Large intestine (tissue), 12 donors: ENCODE measurements around the gene ATP13A3. TPM values are rescaled to one million over a fixed set of nuclear protein-coding genes. Genes with fewer than 3 reads are reported as not detected.
A peak's percentile ranks its signal among the peaks of the same experiment; 100 is the strongest.
"Not testable (repeated sequence)": the region's sequence is repeated elsewhere in the genome, so short reads cannot be mapped to it uniquely, and the experiment has no call there.

Experiments used
- DNase-seq, 2 donors: peaks; one replicate each; pipeline versions ENCODE4 v3.0.0 to v3.0.0-alpha.2; 2013
- H3K27ac ChIP-seq: one replicate; pipeline ENCODE4 v1.5.1; 2013; ENCODE audit warnings: low read length
- H3K27me3 ChIP-seq: 2 replicates; pipeline ENCODE4 v1.6.1; 2013; ENCODE audit warnings: low read length; ENCODE audit not compliant: control insufficient read depth, insufficient read depth
- H3K36me3 ChIP-seq: 2 replicates; pipeline ENCODE4 v1.6.1; 2013; ENCODE audit warnings: low read length; ENCODE audit not compliant: control insufficient read depth, insufficient read depth
- H3K4me1 ChIP-seq: one replicate; pipeline ENCODE4 v1.6.1; 2013; ENCODE audit warnings: low read length; ENCODE audit not compliant: control insufficient read depth, insufficient read depth
- H3K4me3 ChIP-seq: one replicate; pipeline ENCODE4 v1.5.1; 2013; ENCODE audit warnings: low read length
- H3K9me3 ChIP-seq: one replicate; pipeline ENCODE4 v1.6.1; 2013; ENCODE audit warnings: mild to moderate bottlenecking, low read depth, low read length, moderate library complexity; ENCODE audit not compliant: control insufficient read depth
- WGBS: methylation state at CpG from one replicate; pipeline ENCODE4 v1.1.5; 2013; ENCODE audit warnings: low lambda C conversion rate; ENCODE audit not compliant: insufficient coverage; 5-methylcytosine and 5-hydroxymethylcytosine counted together
- long read RNA-seq, 11 donors: transcript quantifications; one replicate each; lab custom pipeline, GENCODE V29; 2026
- polyA plus RNA-seq: library from polyadenylated mRNA; unstranded; fragments of 120-200 nt; gene quantifications from one replicate; pipeline ENCODE4 v1.2.1, GENCODE V29; 2013

The ATP13A3 gene
- 64.6 TPM for polyA plus RNA-seq
- long read RNA-seq, donor 1, full-length matches to known transcripts: 1 of 1 reads
- long read RNA-seq, donor 1, partial matches to known transcripts: 0 of 1 reads
- long read RNA-seq, donor 1, other reads (novel, unspliced or antisense): 0 of 1 reads
- long read RNA-seq, donor 2: 0 reads
- long read RNA-seq, donor 3: 0 reads
- long read RNA-seq, donor 4: 0 reads
- long read RNA-seq, donor 5: 0 reads
- long read RNA-seq, donor 6, partial matches to known transcripts: 0 of 1 reads
- long read RNA-seq, donor 6, other reads (novel, unspliced or antisense): 0 of 1 reads
- long read RNA-seq, donor 7, partial matches to known transcripts: 0 of 3 reads
- long read RNA-seq, donor 7, other reads (novel, unspliced or antisense): 0 of 3 reads
- long read RNA-seq, donor 8, full-length matches to known transcripts: 2 of 2 reads
- long read RNA-seq, donor 8, partial matches to known transcripts: 0 of 2 reads
- long read RNA-seq, donor 8, other reads (novel, unspliced or antisense): 0 of 2 reads
- long read RNA-seq, donor 9: 0 reads
- long read RNA-seq, donor 10: 0 reads
- long read RNA-seq, donor 11, full-length matches to known transcripts: 1 of 1 reads
- long read RNA-seq, donor 11, partial matches to known transcripts: 0 of 1 reads
- long read RNA-seq, donor 11, other reads (novel, unspliced or antisense): 0 of 1 reads

GRCh38 chr3:194486540-194487288, at the start of gene ATP13A3:
ATP13A3 (minus strand) TSS chr3:194487002; CDS start chr3:194462190, 24,812 bp downstream.
- no CpG with 5 or more reads among the region's 99 CpGs for WGBS
- H3K4me3 ChIP-seq: peak within 1 kb of the TSS; percentile 73
- no peaks in the 10 kb centered on the region for H3K9me3 ChIP-seq
- H3K36me3 ChIP-seq: no peaks in the 10 kb centered on the region
- peak within 1 kb of the TSS; percentile 80 for H3K27ac ChIP-seq
- H3K4me1 ChIP-seq: peaks cover 2% of the 10 kb centered on the region
- DNase-seq: peak; percentile 90 to 91
- no peaks in the 10 kb centered on the region for H3K27me3 ChIP-seq

GRCh38 chr3:194535199-194535598, 48.4 kb upstream of the ATP13A3 start:
- not testable (repeated sequence) for H3K27ac ChIP-seq, DNase-seq, H3K9me3 ChIP-seq, H3K4me3 ChIP-seq, H3K27me3 ChIP-seq, H3K36me3 ChIP-seq
- 93% methylated on average over 2 of the region's 10 CpGs for WGBS
- H3K4me1 ChIP-seq: peaks cover 24% of the 10 kb centered on the region

- 100% methylated on average over 1 of the region's 3 CpGs for WGBS
- H3K4me3 ChIP-seq: no peak overlapping the region
- H3K4me1 ChIP-seq: peaks cover 24% of the 10 kb centered on the region
- no peak for DNase-seq
- no peaks in the 10 kb centered on the region for H3K9me3 ChIP-seq
- no peak overlapping the region for H3K27ac ChIP-seq
- H3K36me3 ChIP-seq: no peaks in the 10 kb centered on the region
- no peaks in the 10 kb centered on the region for H3K27me3 ChIP-seq
Measured at GRCh38 chr3:194534243-194534642, 47.4 kb upstream of the ATP13A3 start.

GRCh38 chr3:194532591-194532990, 45.8 kb upstream of the ATP13A3 start:
- H3K27me3 ChIP-seq: no peaks in the 10 kb centered on the region
- no peaks in the 10 kb centered on the region for H3K36me3 ChIP-seq
- no peak for DNase-seq
- no CpG with 5 or more reads among the region's 4 CpGs for WGBS
- no peak overlapping the region for H3K4me3 ChIP-seq
- H3K9me3 ChIP-seq: no peaks in the 10 kb centered on the region
- H3K27ac ChIP-seq: no peak overlapping the region
- H3K4me1 ChIP-seq: peaks cover 19% of the 10 kb centered on the region

GRCh38 chr3:194527726-194528125, 40.9 kb upstream of the ATP13A3 start:
- no peak for DNase-seq
- Histone ChIP-seq H3K27me3 (no peaks in the 10 kb centered on the region), H3K27ac (no peak overlapping the region), H3K4me1 (no peaks in the 10 kb centered on the region), H3K36me3 (no peaks in the 10 kb centered on the region), H3K9me3 (no peaks in the 10 kb centered on the region), H3K4me3 (no peak overlapping the region)
- 100% methylated on average over 1 of the region's 2 CpGs for WGBS

- Histone ChIP-seq H3K9me3 (no peaks in the 10 kb centered on the region), H3K27me3 (no peaks in the 10 kb centered on the region), H3K4me3 (no peak overlapping the region), H3K27ac (no peak overlapping the region), H3K36me3 (no peaks in the 10 kb centered on the region), H3K4me1 (no peaks in the 10 kb centered on the region)
- DNase-seq: no peak
- WGBS: no CpG with 5 or more reads among the region's 4 CpGs
Measured at GRCh38 chr3:194526164-194526563, 39.4 kb upstream of the ATP13A3 start.

- Histone ChIP-seq H3K4me3 (no peak overlapping the region), H3K27me3 (no peaks in the 10 kb centered on the region), H3K36me3 (no peaks in the 10 kb centered on the region), H3K4me1 (peaks cover 8% of the 10 kb centered on the region), H3K27ac (no peak overlapping the region), H3K9me3 (no peaks in the 10 kb centered on the region)
- no peak for DNase-seq
- no CpG with 5 or more reads among the region's 4 CpGs for WGBS
Measured at GRCh38 chr3:194522579-194523046, 35.8 kb upstream of the ATP13A3 start.

GRCh38 chr3:194521510-194522260, 34.9 kb upstream of the ATP13A3 start:
- Histone ChIP-seq H3K27ac (peak overlapping the region; percentile 59), H3K9me3 (no peaks in the 10 kb centered on the region), H3K36me3 (no peaks in the 10 kb centered on the region), H3K27me3 (no peaks in the 10 kb centered on the region), H3K4me1 (peaks cover 14% of the 10 kb centered on the region), H3K4me3 (no peak overlapping the region)
- DNase-seq: no peak
- WGBS: no CpG with 5 or more reads among the region's 2 CpGs

GRCh38 chr3:194520682-194521162, 33.9 kb upstream of the ATP13A3 start:
- not testable (repeated sequence) for H3K27me3 ChIP-seq, H3K36me3 ChIP-seq, H3K9me3 ChIP-seq, H3K4me3 ChIP-seq
- no CpG with 5 or more reads among the region's 8 CpGs for WGBS
- Histone ChIP-seq H3K4me1 (peaks cover 17% of the 10 kb centered on the region), H3K27ac (peak overlapping the region; percentile 59)
- peak; percentile 33 to 73 for DNase-seq
